Measurements from ENCODE around the gene TSPAN8. TPM values are rescaled to one million over a fixed set of nuclear protein-coding genes. Genes with fewer than 3 reads are reported as not detected.

The TSPAN8 gene
- total RNA-seq, 3 donors from 2014 or later (not counting 1 experiment from before 2014, with no cell fraction given): not detected

DNA sequence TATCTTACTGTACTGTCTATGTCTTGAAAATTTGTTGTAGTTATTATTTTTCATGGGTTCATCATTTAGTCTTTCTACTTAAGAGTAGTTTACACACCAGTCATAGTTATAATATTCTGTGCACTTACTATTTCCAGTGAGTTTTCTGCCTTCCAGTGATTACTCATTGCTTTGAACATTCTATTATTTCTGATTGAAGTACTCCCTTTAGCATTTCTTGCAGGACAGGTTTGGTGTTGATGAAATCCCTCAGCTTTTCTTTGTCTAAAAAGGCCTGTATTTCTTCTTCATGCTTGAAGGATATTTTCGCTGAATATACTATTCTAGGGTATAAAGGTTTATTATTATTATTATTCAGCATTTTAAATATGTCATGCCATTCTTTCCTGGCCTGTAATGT, 66.8 kb downstream of the TSPAN8 start:
- no peak for DNase-seq
- TF ChIP-seq, protein P1, sequence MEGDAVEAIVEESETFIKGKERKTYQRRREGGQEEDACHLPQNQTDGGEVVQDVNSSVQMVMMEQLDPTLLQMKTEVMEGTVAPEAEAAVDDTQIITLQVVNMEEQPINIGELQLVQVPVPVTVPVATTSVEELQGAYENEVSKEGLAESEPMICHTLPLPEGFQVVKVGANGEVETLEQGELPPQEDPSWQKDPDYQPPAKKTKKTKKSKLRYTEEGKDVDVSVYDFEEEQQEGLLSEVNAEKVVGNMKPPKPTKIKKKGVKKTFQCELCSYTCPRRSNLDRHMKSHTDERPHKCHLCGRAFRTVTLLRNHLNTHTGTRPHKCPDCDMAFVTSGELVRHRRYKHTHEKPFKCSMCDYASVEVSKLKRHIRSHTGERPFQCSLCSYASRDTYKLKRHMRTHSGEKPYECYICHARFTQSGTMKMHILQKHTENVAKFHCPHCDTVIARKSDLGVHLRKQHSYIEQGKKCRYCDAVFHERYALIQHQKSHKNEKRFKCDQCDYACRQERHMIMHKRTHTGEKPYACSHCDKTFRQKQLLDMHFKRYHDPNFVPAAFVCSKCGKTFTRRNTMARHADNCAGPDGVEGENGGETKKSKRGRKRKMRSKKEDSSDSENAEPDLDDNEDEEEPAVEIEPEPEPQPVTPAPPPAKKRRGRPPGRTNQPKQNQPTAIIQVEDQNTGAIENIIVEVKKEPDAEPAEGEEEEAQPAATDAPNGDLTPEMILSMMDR (IDR thresholded peaks at IDR 0.05): no peak
- Histone ChIP-seq H3K27ac (ENCODE audit: low read length) (no peak overlapping the region), H3K4me3 (ENCODE audit: low read length) (no peak overlapping the region), H3K27me3 (ENCODE audit: control insufficient read depth, insufficient read depth, low read length) (no peaks in the 10 kb centered on the region), H3K4me1 (ENCODE audit: control insufficient read depth, insufficient read depth, low read length) (no peaks in the 10 kb centered on the region), H3K36me3 (ENCODE audit: control insufficient read depth, insufficient read depth, low read length) (no peaks in the 10 kb centered on the region), H3K9me3 (ENCODE audit: control insufficient read depth, insufficient read depth, low read length) (no peaks in the 10 kb centered on the region)
- Mint-ChIP-seq H3K27me3 (ENCODE audit: low read depth in 2 of 2) (no peaks in the 10 kb centered on the region), H3K27ac (no peak overlapping the region), H3K4me3 (no peak overlapping the region), H3K36me3 (peaks cover 9% of the 10 kb centered on the region), H3K4me1 (no peaks in the 10 kb centered on the region), H3K9me3 (peaks cover 19 to 20% of the 10 kb centered on the region in 2 donors)
- ATAC-seq: no peak
- intact Hi-C loops (cut with micrococcal nuclease): no loop called here
- WGBS (ENCODE audit: insufficient coverage): no CpG with 5 or more reads among the region's 1 CpG

DNA sequence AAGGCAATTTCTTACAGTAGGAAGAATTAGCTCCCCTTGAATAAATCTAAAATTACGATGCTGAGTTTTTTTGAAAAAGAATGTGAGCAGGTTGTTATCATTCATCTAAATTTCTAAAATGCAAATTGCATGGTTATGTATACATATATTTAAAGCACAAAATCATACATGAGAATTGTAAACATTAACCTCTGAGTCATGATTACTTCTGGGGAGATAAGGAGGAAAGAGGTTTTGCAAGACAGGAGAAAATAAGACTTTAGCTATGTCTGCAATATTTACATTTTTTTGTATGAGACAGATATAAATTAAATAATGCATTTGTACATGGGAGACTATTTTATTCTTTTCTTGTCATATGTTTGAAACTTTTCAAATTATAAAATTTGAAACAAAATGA, 72.2 kb downstream of the TSPAN8 start:
- ATAC-seq (no peak), DNase-seq (no peak)
- Histone ChIP-seq H3K4me1 (ENCODE audit: control insufficient read depth, insufficient read depth, low read length) (no peaks in the 10 kb centered on the region), H3K9me3 (ENCODE audit: control insufficient read depth, insufficient read depth, low read length) (no peaks in the 10 kb centered on the region), H3K27me3 (ENCODE audit: control insufficient read depth, insufficient read depth, low read length) (no peaks in the 10 kb centered on the region), H3K4me3 (ENCODE audit: low read length) (no peak overlapping the region), H3K27ac (ENCODE audit: low read length) (no peak overlapping the region), H3K36me3 (ENCODE audit: control insufficient read depth, insufficient read depth, low read length) (no peaks in the 10 kb centered on the region)
- Mint-ChIP-seq H3K36me3 (peaks cover 4% of the 10 kb centered on the region), H3K4me1 (no peaks in the 10 kb centered on the region), H3K9me3 (peaks cover 9 to 10% of the 10 kb centered on the region in 2 donors), H3K27ac (no peak overlapping the region), H3K27me3 (ENCODE audit: low read depth in 2 of 2) (no peaks in the 10 kb centered on the region), H3K4me3 (no peak overlapping the region)
- WGBS (ENCODE audit: insufficient coverage): no CpG with 5 or more reads among the region's 1 CpG
- TF ChIP-seq, protein P1 (IDR thresholded peaks at IDR 0.05): no peak
- intact Hi-C loops (cut with micrococcal nuclease): no loop called here

DNA sequence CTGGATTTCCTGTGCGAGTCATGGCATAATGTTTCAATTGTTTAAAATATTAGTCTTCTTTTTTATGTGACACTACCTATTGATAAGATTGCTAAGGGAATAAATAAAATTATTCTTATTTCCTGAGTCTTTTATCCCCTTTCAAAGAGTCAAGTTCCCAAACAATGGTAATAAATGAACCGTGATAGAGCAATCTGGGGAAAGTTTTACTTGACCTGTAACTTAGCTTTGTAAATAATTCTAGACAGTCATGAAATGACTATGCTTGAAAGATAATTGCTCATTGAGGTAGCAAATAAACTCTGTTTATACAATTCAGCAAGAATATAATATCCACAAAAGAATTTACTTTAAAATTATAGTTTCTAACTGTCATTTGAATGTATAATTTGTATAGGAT, 82.1 kb downstream of the TSPAN8 start:
- intact Hi-C loops (cut with micrococcal nuclease): no loop called here

More for the DNA sequence above, 82.1 kb downstream of the TSPAN8 start:
- WGBS (ENCODE audit: insufficient coverage): 100% methylated on average over 1 of the region's 2 CpGs
- Mint-ChIP-seq H3K9me3 (peaks cover 7 to 9% of the 10 kb centered on the region in 2 donors), H3K36me3 (no peaks in the 10 kb centered on the region), H3K4me1 (no peaks in the 10 kb centered on the region), H3K4me3 (no peak overlapping the region), H3K27ac (no peak overlapping the region), H3K27me3 (ENCODE audit: low read depth in 2 of 2) (no peaks in the 10 kb centered on the region)
- H3K27me3 ChIP-seq (ENCODE audit: control insufficient read depth, insufficient read depth, low read length): no peaks in the 10 kb centered on the region
- H3K9me3 ChIP-seq (ENCODE audit: control insufficient read depth, insufficient read depth, low read length): no peaks in the 10 kb centered on the region
- H3K4me3 ChIP-seq (ENCODE audit: low read length): no peak overlapping the region
- H3K27ac ChIP-seq (ENCODE audit: low read length): no peak overlapping the region
- no peaks in the 10 kb centered on the region for H3K36me3 ChIP-seq (ENCODE audit: control insufficient read depth, insufficient read depth, low read length)
- DNase-seq (no peak), ATAC-seq (no peak)
- no peaks in the 10 kb centered on the region for H3K4me1 ChIP-seq (ENCODE audit: control insufficient read depth, insufficient read depth, low read length)
- TF ChIP-seq, protein P1 (IDR thresholded peaks at IDR 0.05): no peak

Other genes starting within 250 kb of the TSPAN8 start
- gene PTPRR, start 237.3 kb downstream of the TSPAN8 start, total RNA-seq: 1 to 10 TPM in 1 of 3 donors, under 1 TPM in 1, not detected in 1; 0.91 to 1.3 TPM

All from natural killer cell (primary cell).